Stimulated activated CD4-positive, alpha-beta T cell treated with anti-CD3 and anti-CD28 coated beads, Interleukin-1b, Interleukin-23, amount 100 ng/mL, for 24 hours (primary cell): ENCODE results near the gene INS.

Experiments
- DNase-seq, 4 experiments: peaks; one replicate each; pipeline ENCODE4 v3.0.0-alpha.2; 2020; ENCODE audit warnings: low read depth in 4 of 4, low spot score in 1 of 4

INS gene

DNA sequence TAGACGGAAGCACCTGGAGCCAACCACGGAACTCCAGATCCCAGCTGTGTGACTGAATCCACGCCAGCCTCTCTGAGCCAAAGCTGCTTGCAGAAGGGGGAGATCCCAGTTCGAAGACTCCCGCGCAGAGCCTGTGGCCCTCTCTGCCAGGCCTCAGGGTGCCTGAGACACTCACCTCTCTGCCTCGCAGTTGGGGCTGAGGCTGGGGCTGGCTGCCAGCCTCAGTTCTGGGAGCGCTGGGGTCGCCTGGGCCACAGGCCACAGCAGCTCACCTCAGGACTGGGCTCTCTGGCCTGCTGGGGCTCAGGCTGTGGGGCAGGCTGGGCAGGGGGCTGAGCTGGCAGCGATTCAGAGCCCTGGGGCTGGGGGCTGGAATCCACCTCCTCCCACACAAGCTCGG lies 13.6 kb downstream of the INS start:
- no peak for DNase-seq

DNA sequence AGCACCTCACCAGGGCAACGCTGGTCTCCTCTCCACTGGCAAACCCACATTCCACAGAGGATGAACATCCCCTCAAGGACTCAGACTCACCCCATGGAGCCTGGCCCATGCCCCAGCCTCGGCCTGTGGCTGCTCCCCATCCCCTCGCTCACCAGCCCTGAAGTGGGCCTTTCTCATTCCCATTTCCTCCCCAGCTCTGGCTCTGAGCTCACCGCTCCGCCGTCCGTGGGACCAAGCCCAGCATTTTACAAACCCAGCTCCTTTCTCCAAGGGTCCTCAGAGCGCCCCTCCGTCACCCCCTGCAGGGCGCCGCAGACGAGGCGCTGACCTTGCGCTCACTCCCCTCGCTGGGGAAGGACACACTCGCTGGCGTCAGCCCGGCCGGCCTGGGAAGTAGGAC lies 15.0 kb downstream of the INS start:
- DNase-seq, result no peak

DNA sequence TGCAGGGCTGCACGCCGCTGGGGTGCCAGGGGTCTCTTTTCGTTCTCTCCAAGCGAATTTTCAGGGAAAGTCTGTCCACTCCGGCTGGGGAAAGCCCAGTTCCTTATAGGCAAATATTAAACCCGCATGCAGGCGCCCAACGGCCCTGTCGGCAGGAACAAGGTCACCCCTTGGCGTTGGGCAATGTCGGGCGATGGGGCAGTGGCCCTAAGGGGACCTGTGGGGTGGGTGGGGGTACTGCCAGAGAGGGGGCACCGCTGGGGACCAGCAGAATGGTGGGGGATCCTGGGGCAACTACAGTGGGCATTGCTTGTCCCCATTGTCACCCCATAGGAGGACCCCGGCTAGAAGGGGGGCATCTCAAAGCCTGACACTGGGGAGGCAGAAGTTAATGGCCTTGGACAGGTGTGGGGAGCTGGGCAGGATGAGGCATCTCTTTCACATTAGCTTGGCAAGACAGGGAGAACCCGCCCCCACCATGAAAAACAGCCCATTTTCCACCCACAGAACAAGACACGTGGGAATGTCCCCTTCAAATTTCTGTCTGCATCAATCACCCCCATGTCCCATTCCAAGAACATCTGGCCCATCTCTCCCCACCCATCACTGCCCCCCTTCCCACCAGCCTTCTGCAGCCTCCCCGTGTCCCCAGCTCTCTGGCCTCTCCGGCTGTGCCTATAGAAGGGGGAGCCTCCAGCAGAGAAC lies 16.3 kb downstream of the INS start:
- DNase-seq, result no peak

DNA sequence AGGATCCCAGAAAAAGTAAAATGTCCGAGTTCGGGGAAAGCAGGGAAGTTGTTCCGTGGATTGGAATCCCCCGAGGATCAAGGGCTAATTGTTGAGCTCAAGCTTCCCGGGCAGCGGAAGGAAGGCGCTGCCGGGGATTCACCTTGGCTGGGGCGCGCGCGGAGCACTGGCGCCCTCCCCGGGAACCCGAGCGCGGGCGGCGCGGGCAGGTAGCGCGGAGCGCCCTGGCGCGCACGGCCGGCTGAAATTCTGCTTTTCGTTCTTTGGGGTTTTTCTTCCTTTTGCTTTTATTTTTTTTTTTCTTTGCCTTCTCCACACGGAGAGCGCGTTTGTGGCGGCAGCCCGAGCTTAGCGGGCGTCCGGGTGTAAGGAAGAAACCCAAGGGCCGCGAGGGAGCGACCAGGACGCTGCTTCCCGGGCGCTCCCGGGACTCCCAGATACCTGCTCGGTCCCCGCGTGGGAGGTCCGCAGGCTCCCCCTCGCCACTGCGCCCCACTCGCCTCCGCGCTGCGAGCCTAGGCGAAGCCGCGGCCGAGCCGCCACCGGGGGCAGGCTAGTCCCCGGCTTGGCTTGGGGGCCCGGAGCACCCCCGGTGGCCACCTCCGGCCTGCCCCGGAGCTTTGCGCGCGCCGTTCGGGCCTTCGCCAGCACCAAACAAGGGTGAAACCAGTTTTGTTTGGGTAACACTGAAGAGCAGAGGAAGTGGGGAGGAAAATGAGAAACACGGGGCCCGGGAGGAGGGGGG lies 17.0 kb downstream of the INS start:
- peak in 1 of 4 experiments; percentile 24 for DNase-seq

DNA sequence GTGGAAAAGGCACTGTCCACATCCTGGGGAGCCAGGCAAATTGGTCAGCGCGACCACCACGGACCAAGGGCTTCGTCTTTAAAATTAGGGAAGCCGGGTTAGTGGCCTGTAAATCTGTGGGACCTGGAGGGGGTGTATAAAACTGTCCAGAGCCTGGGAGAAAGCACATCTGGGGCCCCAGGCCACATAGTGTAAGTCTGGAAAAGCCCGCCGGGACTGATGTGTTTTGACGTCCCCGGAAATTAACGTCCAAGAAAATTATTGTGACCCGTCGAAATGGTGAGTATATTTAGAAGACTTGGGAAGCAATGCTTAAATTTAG lies 17.6 kb downstream of the INS start:
- DNase-seq, result no peak

DNA sequence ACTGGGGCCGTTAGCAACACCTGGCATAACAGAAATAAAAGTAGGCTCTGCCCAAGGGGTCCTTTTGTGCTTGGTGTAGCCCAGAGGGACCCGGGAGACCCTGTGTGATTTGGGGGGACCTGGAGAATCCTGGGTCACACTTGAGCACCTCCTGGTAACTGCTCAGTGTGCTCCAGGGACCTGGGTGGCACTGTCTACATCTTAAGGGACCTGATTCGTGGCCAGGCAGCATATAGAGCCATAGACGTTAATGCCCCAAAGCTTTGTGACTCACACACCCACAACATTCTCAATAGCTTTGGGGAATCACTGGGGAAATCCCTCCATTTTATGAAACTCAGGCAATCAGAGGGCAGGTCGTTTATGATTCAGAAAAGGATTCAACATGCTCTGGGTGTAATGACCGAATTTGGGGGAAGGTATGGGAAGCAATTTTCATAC lies 18.2 kb downstream of the INS start:
- DNase-seq, result peak in 2 of 4 experiments; percentile 25 to 43

DNA sequence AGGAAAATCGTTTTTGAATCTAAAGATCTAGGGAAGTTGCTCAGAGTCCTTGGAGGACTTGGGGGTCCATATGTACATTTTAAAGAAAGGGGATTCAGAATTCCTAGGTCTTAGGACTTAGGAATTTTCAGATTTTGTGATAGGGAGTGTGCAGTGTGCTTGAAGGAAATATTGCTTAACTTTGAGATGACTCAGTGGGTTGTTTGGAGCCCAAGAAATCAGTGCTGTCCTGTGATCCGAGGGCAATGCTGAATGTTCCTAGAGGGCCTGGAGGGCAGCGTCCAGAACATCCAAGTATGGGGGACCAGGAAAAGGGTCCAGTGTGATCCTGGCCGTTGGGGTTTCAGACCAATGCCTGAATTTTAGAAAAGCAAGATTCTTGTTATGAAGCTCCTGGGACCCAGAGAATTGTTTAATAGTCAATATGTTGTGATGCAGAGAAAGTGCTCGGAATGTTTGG lies 18.7 kb downstream of the INS start:
- no peak for DNase-seq

DNA sequence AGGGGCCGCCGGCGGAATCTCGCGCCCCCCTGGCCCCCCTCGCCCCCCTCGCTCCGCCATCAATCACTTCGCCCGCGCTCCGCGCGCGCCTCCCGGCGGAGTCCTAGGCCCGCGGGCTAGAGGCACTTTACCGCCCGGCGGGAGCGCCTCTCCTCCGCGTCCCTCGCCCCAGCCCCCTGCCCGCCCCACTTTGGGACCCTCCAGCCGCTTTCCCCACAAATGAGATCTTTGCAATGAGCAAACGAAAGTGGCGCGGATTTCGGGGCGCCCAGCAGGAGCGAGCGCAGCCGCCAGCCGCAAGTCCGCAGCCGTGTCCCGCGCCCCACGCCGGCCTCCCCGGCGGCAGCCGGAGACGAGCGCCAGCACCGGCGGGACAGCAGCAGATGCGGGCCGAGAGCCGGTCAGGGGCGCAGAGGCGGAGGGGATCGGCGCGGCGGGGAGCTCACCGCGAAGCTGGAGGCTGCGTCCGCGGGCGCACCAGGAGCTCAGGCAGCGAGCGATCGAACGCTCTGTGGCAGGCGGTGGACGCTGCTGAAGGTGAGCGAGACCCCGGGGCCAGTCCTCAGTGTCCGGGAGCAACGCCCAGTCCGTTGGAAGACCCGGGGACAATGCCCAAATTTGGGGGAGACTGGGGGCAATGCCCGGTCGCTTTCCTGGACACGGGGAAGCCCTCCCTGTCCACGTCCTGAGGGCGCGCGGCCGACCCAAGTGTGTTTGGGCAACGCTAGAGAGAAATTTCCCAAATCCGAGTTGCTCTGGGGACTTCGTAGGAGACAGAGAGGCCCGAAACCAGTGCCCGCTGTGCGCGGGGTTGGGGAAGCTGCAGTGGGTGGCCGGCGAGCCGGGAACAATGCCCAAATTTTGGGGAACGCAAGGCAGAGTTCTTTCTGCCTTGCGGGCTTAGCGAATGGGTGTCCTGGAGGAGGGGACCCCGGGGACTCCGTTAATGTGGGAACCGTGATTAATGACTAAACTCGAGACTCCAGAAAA lies 20.3 kb downstream of the INS start:
- DNase-seq, result no peak

DNA sequence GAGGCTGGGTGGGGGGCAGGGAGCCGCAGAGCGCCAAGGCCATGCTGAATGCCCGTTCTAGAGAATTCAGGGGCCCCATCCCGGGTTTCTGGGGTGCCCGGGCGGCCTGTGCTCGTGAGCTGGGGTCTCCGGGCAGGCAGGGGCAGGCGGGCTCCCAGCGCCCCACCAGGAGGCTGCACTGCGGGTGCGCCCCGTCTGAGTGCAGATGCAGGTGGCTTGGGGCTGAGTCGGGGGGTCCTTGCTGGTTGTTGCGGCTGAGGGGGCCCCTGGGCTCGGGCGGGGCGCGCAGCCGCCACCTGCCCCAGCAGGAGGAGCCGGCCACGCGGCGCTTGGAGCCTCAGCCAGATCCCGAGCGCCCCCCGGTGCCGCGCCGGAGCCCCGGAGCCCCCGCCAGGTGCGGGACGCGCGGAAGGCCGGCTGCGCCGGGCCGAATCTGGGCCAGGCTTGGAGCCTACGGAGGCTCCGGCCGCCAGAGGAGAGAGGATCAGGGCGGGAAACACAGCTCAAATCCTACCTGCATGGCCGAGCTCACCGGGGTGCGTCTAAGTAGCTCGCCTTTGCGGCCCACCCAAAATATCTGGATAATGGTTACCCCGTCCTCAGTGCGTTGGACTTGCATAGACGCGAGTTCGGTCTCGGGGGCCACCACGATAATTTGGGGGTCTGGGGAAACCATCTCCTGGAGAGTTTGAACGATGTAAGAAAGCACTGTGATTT lies 21.2 kb downstream of the INS start:
- DNase-seq, result no peak

DNA sequence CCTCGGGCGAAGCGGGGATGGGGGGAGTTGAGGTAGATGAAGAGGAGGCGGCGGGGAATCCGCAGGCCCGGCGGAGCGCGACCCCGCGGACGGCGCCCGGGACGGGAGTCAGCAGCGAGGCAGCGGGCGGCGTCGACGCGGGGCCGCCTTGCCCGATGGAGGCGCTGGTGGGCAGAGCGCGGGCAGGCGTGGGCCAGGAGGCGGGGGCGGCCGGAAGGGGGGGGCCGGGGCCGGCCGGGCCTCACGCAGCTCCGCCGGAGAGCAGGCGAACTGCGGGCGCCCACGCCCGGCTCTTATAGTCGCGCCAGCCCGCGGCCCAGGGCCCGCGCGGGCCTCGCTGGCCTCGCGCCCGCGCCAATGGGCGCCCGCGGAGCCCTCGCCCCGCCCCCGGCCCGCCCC lies 21.9 kb downstream of the INS start, which contains the start of gene IGF2:
TSS of gene IGF2 (minus strand) at position 267 of the 399 bp plus-strand sequence. CDS start 3,866 bp downstream, outside the sequence.
- no peak for DNase-seq

DNA sequence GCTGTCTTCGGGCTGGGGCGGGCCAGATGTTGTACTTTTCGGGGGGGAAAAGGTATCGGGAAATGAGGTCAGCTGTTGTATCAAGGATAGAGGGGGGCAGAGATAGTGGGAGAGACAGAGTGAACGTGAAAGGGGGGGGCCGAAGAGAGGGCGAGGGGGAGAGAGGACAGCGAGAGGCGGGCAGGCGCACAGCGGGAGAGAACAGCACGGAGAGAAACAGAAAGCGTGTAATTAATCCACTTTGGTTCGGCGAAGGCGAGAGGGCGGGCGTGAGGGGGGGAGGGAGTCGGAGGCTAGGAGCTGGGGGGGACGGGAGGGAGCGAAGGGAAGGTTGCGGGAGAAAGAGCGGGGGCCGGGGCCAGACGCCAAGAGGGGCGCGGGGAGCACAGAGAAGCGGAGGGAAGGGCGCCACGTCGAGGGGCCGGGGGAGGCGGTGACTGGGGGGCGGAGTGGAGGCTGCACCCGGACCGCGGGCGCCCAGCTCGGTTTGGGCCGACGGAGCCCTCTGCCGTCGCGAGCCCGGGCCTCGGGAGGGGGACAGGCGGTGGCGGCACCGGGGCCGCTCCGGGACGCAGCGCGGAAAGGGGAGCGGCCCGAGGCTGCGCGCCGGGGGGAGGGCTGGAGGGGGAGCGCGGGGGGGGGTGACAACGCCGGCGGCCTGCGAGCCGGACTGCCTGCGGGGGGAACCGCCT lies 22.4 kb downstream of the INS start:
- no peak for DNase-seq

DNA sequence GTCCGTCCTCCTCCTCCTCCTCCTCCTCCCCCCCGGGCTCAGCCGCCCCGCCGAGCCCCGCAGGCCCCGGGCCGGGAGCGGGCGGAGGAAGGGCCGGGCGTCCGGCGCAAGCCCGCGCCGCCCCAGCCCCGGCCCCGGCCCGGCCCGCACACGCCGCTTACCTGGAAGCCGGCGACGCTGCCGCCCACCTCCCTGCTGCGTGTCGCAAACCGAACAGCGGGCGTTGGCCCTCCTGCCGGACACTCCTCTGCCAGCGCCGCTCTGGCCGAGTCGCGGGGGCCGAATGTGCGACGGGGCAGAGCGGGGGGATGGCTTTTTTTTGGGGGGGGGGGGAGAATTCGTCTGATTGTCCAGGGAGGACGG lies 23.0 kb downstream of the INS start:
- no peak for DNase-seq

DNA sequence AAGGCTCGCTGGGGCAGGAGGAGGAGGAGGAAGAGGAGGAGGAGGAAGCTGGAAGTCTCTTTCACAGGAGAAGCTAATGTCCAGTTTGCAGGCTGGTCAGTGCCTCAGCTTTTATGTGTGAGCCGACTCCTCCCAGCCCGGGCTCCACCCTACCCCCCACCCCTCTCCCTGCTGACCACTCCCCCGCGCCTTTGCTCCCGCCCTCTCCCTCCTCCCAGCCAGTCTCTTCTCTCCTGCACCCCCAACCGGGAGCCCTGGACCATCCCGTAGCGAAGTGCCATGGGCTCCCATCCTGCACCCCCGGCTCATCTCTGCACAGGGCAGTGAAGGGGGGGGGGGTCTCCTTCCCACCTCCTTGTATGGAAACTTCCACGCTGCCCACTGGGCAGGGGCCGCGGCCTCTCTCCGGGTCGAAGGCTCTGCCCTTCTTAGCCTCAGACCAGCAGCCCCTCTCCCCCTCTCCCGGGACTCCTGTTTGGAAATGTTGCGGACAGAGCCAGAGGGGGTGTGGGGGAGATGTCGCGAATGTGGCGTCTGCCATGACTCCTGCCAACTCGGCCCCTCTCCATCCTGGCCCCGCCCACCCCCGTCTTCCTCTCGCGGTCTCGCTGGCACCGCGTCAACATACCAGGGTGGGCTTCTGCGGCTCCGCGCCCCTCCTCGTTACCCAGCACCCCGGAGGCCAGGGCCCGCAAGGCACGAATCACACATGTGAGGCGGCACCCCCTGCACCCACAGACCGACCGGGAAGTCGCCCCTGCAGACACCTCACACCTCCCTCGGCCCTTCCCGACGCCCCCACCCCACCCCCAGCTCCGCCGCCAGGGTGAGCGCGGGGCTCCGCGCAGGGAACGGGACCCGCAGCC lies 23.6 kb downstream of the INS start:
- DNase-seq, result no peak

DNA sequence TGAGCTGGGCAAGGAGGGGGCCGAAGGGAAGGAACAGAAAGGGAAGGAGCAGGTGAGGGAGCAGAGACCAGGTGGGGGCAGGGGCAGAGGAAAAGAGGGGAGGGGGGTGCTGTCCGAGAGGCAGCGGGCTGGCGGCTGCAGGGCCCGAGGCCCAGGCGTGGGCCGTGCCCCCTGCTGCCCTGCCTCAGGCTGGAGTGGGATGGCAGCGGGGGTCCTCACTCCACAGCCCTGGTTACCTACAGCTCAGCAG lies 24.1 kb downstream of the INS start:
- no peak for DNase-seq

DNA sequence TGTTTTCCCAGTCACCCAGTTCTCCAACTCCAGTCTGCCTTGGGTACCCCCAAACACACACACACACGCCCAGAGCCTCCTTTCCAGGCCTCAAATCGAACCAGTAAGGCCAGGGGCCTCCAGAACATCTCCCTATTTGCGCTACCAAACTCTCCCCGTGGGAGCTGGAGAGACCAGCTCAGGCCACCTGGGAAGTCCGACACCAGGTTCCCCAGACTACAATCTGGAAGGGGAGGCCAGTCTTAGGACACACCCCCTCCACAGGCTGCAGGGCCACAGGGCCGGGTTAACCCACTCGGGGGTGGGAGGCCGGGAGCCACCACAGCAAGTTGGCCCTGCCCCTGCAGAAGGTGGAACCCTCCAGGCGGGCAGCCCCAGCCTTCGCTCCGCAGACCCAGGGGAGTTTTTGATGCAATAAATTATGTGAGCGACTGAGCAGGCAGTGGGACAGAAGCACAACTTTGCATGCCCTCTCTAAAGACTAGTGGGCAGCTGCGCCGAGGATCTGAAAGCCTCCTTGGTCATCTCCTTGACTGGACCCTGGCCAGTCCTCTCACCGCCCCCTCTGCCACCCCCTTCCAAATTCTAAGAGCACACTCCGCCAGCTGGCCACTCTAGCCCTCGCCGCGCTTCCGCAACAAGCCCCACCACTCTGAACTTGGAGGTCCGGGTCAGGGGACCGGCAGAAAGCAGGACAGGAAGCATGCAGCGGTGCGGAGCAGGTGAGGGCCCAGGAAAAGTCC lies 24.6 kb downstream of the INS start:
- DNase-seq, result no peak

DNA sequence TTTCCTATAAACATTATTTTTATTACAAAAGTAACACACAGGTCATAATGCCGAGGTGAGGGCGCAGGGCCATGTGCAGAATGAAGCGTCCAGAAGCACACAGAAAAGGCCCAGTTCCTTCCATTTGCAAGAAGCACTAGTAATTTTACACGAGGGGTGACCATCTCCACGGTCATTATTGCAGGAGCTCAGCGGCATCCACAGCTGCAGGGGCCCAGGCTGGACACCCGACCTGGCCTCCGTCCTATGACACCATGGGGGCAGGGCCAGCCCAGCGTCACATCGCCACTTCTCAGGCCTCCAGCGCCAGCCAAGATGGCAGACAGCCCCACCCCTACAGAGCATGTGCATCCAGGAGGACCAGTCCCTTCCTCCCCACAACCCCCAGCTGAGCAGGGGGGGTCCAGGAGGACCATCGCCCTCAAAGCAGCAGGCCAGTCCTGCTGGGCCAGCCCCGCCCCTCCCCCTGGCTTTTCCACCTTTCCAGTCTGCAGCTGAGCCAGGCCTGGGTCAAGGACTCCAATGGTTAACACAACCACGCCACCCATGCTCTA lies 25.3 kb downstream of the INS start:
- DNase-seq, result no peak

DNA sequence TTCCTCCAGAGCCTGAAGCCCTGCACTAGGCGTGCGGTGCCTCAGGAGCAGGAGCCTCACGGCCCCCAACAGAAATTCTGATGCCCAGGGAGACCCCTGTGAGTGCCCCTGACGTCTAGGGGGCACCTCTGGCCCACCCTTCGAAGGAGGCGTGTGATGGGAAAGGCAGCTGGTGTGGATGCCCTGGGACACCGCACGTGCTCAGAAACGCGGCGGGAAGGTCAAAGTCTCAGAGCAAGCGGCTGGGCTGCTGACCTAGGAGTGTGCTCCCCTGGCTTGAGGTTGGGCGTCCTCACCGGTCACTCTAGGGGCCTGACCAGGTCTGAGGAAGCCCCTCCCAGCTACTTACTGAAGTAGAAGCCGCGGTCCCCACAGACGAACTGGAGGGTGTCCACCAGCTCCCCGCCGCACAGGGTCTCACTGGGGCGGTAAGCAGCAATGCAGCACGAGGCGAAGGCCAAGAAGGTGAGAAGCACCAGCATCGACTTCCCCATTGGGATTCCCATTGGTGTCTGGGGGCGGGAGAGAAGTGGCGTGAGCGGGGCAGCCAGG lies 25.9 kb downstream of the INS start:
- no peak for DNase-seq
